Stimulated activated naive CD4-positive, alpha-beta T cell treated with Interleukin-2 at 50 U/mL for 16 hours (primary cell): ENCODE data around the gene SHISA6.

Experiments
- DNase-seq: peaks from one replicate; lab custom pipeline; 2025; lab: John Stamatoyannopoulos, UW

The SHISA6 gene

GRCh38 chr17:11598274-11599221, 357.5 kb downstream of the SHISA6 start, which contains the start of gene DNAH9:
TSS of gene DNAH9 (plus strand) at chr17:11598470. CDS start at chr17:11598499, 29 bp downstream.
- DNase-seq = no peak

DNA sequence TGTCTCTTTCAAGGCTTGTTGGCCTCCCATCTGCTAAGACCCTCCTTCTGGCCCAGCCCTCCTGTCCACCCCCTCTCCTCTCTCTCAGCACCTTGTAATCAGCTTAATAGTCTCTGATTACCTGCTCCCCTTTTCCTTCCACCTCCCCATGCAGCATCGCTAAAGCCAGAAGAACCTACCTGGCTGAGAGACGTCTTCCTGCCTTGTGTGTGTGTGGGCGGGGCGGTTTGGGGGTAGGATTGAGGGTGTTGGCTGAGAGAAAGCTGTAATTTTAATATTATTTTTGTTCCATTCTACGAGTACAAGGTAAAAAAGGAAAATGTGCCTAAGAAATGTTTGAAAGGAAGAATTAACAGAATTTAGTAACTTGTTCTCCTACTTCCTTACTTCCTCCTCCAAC, 360.6 kb downstream of the SHISA6 start:
- no peak for DNase-seq

DNA sequence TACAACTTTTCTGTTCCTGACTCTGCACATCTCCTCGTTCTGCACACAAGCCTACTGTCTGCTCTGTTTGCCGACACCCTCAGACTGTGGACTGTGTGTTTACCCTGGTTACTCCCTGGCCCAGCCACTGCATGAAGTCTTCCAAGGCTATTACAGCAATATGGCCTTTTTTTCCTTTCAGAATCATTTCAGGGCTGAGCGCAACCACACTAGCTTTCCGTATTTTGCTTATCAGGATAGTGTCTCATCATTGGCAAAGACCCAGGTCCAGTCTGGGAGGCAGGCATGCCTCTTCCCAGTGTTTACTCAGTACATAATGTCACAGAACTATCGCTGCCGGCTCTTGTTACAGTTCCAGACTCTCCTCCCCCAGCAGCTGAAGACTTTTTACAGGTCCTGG, 367.4 kb downstream of the SHISA6 start:
- no peak for DNase-seq

DNA sequence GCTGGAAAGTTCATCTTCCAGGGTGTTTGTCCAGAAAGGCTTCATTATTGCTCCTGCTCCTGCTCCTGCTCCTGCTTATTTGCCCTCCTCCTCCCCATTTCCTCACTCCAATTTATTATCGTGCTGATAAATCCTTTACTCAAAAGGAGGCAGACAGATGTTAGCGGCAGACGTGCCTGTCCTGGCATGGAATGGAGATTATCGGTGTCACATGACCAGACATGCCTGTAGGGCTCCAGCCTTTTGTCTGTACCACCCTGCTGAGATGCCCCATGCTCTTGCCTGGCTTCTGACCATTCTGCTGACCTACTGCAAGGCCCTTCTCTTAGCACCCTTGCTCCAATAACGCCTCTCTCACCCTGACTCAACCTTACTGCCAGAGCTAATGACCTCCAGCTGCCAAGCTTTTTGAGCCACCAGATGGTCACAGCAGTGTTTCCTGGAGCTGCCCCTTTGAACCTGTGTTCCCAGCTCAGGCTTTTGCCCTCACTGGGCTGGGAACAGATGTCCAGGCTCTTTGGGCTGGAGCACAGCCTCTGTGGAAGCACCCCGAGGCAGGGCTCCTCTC, 370.1 kb downstream of the SHISA6 start:
- no peak for DNase-seq

DNA sequence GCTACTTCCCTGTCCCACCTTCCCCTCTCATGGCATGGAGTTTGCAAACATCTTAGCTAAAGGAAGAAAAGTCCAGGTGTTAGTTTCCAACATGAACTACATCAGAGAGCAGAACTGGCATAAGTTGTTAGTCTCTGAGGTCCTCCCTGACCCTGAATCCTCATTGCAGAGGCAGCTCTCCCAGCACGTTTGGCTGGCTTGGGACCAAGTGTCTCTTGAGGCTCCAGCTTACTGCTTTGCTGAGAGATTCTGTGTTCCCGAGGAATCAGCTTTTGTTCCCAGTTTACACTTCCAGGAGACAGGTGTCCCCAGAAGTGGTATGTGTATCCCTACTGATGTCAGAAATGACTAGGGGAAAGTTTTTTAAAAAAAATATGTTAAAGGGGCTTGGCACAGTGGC, 371.9 kb downstream of the SHISA6 start:
- DNase-seq = no peak
